B cell (primary cell): Measurements from ENCODE around the gene KLRD1. TPM values are rescaled to one million over a fixed set of nuclear protein-coding genes. Genes with fewer than 3 reads are reported as not detected.
A peak's percentile ranks its signal among the peaks of the same experiment; 100 is the strongest.

Experiments used
- ATAC-seq: fragments of 200-7000 bp; cut with Tn5 transposase; one replicate; pipeline ENCODE4 v1.10.0; 2021; ENCODE audit warnings: low read depth, mild to moderate bottlenecking, moderate number of reproducible peaks, moderate library complexity
- CTCF ChIA-PET: fragments of 350-600 bp; sonication (Branson Sonifier 250); formaldehyde crosslinking; loops from one replicate; lab custom pipeline; 2021; ENCODE audit warnings: antibody characterized with exemption, inconsistent platforms; lab: Charles Lee
- POLR2A ChIA-PET: fragments of 350-600 bp; sonication (Branson Sonifier 250); formaldehyde crosslinking; loops from one replicate; lab custom pipeline; 2021; ENCODE audit warnings: antibody characterized with exemption; lab: Charles Lee
- DNase-seq: peaks from one replicate; pipeline ENCODE4 v3.0.0; 2013
- H2AFZ ChIP-seq: 2 replicates; pipeline ENCODE4 v1.6.1; 2012; ENCODE audit warnings: mild to moderate bottlenecking, low read depth, low read length; ENCODE audit not compliant: insufficient read depth, poor library complexity, severe bottlenecking
- H3K27ac ChIP-seq, 2 donors: 1 replicate in 1 of 2; 2 replicates in 1 of 2; pipeline ENCODE4 v1.5.1; 2012 to 2013; ENCODE audit warnings: low read length in 2 of 2, mild to moderate bottlenecking in 2 of 2, moderate library complexity in 1 of 2
- H3K27me3 ChIP-seq, 4 experiments: fragments of 200-600 bp in 1 of 4; sonication (generic) in 1 of 4; replicated peaks in 1 of 4; 1 replicate in 2 of 4; 2 replicates in 2 of 4; pipeline versions ENCODE4 v1.6.1 to v1.7.0; 2013 to 2016; ENCODE audit warnings: low read length in 3 of 4, mild to moderate bottlenecking in 2 of 4, mixed read lengths in 1 of 4, moderate library complexity in 1 of 4; ENCODE audit not compliant: insufficient read depth in 4 of 4, control insufficient read depth in 3 of 4; ENCODE audit errors: control extremely low read depth in 1 of 4
- H3K36me3 ChIP-seq, 2 experiments: replicated peaks in 1 of 2; 1 replicate in 1 of 2; 2 replicates in 1 of 2; pipeline versions ENCODE4 v1.6.1 to v1.7.1; 2013; ENCODE audit warnings: low read length in 1 of 2; ENCODE audit not compliant: insufficient read depth in 2 of 2, control insufficient read depth in 1 of 2; ENCODE audit errors: control extremely low read depth in 1 of 2, extremely low read depth in 1 of 2
- H3K4me1 ChIP-seq, 2 donors: fragments of 200-600 bp in 1 of 2; sonication (generic) in 1 of 2; 1 replicate in 1 of 2; 2 replicates in 1 of 2; pipeline versions ENCODE4 v1.5.1 to v1.6.1; 2013 to 2017; ENCODE audit warnings: low read length in 2 of 2; ENCODE audit not compliant: control insufficient read depth in 2 of 2, insufficient read depth in 2 of 2
- H3K4me2 ChIP-seq: replicated peaks from 2 replicates; pipeline ENCODE3; 2012; ENCODE audit warnings: mild to moderate bottlenecking, low read depth, low read length; ENCODE audit not compliant: poor library complexity, severe bottlenecking
- H3K4me3 ChIP-seq, 5 experiments: fragments of 200-600 bp in 1 of 5; sonication (generic) in 1 of 5; 1 replicate in 3 of 5; 2 replicates in 2 of 5; pipeline versions ENCODE4 v1.5.1 to v1.7.0; 2011 to 2016; ENCODE audit warnings: low read length in 4 of 5, mild to moderate bottlenecking in 4 of 5, low read depth in 2 of 5, control low read depth in 1 of 5, moderate library complexity in 1 of 5; ENCODE audit not compliant: insufficient read depth in 1 of 5; ENCODE audit errors: control extremely low read depth in 1 of 5, extremely low read depth in 1 of 5
- H3K79me2 ChIP-seq: fragments of 200-600 bp; sonication (generic); one replicate; pipeline ENCODE4 v1.6.0; 2016; ENCODE audit warnings: low read length; ENCODE audit not compliant: control insufficient read depth, insufficient read depth
- H3K9ac ChIP-seq: fragments of 200-600 bp; sonication (generic); 2 replicates; pipeline ENCODE4 v1.6.1; 2017; ENCODE audit warnings: mild to moderate bottlenecking, low read length, moderate library complexity
- H3K9me3 ChIP-seq, 3 donors: one replicate each; pipeline versions ENCODE4 v1.6.1 to v1.7.1; 2013; ENCODE audit warnings: low read length in 2 of 3; ENCODE audit not compliant: control insufficient read depth in 2 of 3, insufficient read depth in 1 of 3; ENCODE audit errors: control extremely low read depth in 1 of 3
- H4K20me1 ChIP-seq: 2 replicates; pipeline ENCODE4 v1.6.0; 2012; ENCODE audit warnings: mild to moderate bottlenecking, low read length; ENCODE audit not compliant: insufficient read depth, control insufficient read depth, poor library complexity, severe bottlenecking
- H3K27ac Mint-ChIP-seq: one replicate; pipeline ENCODE4 v1.8.0; 2021; ENCODE audit warnings: mixed read lengths
- H3K27me3 Mint-ChIP-seq: one replicate; pipeline ENCODE4 v1.8.0; 2021; ENCODE audit warnings: mixed read lengths
- H3K4me1 Mint-ChIP-seq: one replicate; pipeline ENCODE4 v1.8.0; 2021; ENCODE audit warnings: mixed read lengths
- H3K4me3 Mint-ChIP-seq: one replicate; pipeline ENCODE4 v1.8.0; 2021; ENCODE audit warnings: mixed read lengths
- H3K9me3 Mint-ChIP-seq: one replicate; pipeline ENCODE4 v1.8.0; 2022; ENCODE audit warnings: mixed read lengths; ENCODE audit not compliant: insufficient read depth
- EZH2 ChIP-seq: IDR thresholded peaks from 2 replicates; pipeline ENCODE4 v1.6.1; 2012; ENCODE audit warnings: borderline replicate concordance, low read depth, mild to moderate bottlenecking, moderate library complexity, low read length; ENCODE audit not compliant: insufficient read depth, poor library complexity, severe bottlenecking
- WGBS: methylation state at CpG from one replicate; pipeline ENCODE4 v1.1.5; 2013; ENCODE audit warnings: missing lambda C conversion rate; ENCODE audit not compliant: insufficient coverage; 5-methylcytosine and 5-hydroxymethylcytosine counted together
- intact Hi-C: fragments of 100-400 bp; cut with micrococcal nuclease; formaldehyde crosslinking; loops from one replicate; pipeline ENCODE4 v1.10.0; 2022
- polyA plus RNA-seq: library from polyadenylated mRNA; depleted of rRNA; stranded (reverse); fragments of >200 nt; gene quantifications from 2 replicates; pipeline ENCODE4 v1.2.3, GENCODE V29; 2012
- total RNA-seq, 2 donors: library from RNA; stranded (reverse); fragments of 120-200 nt in 1 of 2; gene quantifications; 1 replicate in 1 of 2; 2 replicates in 1 of 2; pipeline versions ENCODE4 v1.2.3 to v1.2.4, GENCODE V29; 2013 to 2022
- TF ChIP-seq, protein P1 (sequence below): fragments of 200-600 bp; IDR thresholded peaks from one replicate; pipeline ENCODE4 v1.8.0; 2022; ENCODE audit warnings: antibody characterized with exemption, mild to moderate bottlenecking

The KLRD1 gene
- total and polyA plus RNA-seq, 2 donors (not counting 1 experiment from before 2014, with no cell fraction given) = 0.22 to 0.32 TPM

DNA sequence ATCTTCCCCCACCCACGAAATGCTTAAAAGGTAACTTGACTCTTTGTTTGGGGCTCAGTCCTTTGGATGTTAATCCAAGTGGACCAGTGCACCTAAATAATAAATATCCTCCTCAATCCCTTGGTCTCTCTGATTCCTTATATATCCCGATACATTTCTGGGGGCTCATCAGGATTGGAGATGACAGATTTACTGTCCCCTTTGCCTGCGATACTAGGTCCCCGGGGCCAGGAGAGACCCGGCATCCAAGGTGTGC is 55.9 kb downstream of the KLRD1 start:
- CTCF ChIA-PET = no interaction called here
- H3K27ac Mint-ChIP-seq = no peak overlapping the region
- H3K4me1 Mint-ChIP-seq = peaks cover 2% of the 10 kb centered on the region
- no peaks in the 10 kb centered on the region for H3K36me3 ChIP-seq
- H3K4me3 Mint-ChIP-seq = no peak overlapping the region
- peak overlapping the region; percentile 91 to 93 for H3K27ac ChIP-seq
- peak overlapping the region; percentile 91 for H3K4me2 ChIP-seq
- no peaks in the 10 kb centered on the region for H3K9me3 Mint-ChIP-seq
- H3K9me3 ChIP-seq = peaks cover 0 to 3% (median 0%) of the 10 kb centered on the region in 3 donors
- H3K79me2 ChIP-seq = peaks cover 3% of the 10 kb centered on the region
- intact Hi-C loops = no loop called here
- no peak for DNase-seq
- no peak for TF ChIP-seq EZH2
- TF ChIP-seq, protein P1, sequence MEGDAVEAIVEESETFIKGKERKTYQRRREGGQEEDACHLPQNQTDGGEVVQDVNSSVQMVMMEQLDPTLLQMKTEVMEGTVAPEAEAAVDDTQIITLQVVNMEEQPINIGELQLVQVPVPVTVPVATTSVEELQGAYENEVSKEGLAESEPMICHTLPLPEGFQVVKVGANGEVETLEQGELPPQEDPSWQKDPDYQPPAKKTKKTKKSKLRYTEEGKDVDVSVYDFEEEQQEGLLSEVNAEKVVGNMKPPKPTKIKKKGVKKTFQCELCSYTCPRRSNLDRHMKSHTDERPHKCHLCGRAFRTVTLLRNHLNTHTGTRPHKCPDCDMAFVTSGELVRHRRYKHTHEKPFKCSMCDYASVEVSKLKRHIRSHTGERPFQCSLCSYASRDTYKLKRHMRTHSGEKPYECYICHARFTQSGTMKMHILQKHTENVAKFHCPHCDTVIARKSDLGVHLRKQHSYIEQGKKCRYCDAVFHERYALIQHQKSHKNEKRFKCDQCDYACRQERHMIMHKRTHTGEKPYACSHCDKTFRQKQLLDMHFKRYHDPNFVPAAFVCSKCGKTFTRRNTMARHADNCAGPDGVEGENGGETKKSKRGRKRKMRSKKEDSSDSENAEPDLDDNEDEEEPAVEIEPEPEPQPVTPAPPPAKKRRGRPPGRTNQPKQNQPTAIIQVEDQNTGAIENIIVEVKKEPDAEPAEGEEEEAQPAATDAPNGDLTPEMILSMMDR = no peak
- 96% methylated on average over 5 of the region's 5 CpGs for WGBS
- H3K27me3 ChIP-seq = no peaks in the 10 kb centered on the region
- peak overlapping the region; percentile 99 for H2AFZ ChIP-seq
- no peak for ATAC-seq
- H3K9ac ChIP-seq = no peak overlapping the region
- POLR2A ChIA-PET = no interaction called here
- H3K4me3 ChIP-seq = no peak overlapping the region
- H3K4me1 ChIP-seq = peaks cover 32 to 46% of the 10 kb centered on the region in 2 donors
- no peaks in the 10 kb centered on the region for H4K20me1 ChIP-seq
- H3K27me3 Mint-ChIP-seq = peaks cover 3% of the 10 kb centered on the region

DNA sequence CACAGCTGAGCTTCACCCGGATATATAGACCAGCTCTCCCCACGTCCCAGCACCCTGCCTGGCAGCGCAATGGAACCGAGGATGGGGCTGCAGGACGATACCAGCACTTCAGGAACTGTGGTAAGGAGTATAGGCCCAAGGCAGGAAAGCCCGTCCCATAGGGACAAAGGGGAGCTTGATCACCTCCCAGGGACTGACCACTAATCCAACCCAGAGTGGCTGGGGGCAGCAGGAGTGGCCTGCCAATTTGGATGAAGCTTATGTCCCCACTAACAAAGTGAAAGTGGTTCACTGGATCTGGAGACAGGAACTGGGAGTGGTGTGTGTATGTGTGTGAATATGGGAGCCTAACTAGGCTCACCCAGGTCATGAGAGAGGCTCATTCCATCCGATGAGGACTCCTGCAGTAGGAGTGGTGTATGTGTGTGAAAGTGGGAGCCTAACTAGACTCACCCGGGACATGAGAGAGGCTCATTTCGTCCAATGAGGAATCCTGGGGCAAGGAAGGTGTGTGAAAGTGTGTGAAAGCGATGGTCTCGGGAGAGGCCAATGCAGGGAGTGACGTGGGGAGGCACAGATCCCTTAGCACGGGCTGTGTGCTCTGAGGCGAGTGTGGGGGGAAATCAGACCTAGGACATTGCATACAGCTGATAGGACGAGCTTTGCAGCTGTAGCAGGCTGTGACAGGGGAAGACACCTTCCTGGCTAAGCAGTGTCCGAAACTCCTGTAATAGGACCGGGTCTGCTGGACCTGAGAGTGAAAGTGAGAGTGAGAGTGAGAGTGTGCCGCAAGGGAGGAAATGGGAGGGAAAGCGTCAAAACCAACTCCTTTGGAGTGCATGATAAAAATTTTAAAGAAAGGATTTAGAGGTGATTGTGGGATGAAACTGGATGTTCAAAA is 56.5 kb downstream of the KLRD1 start:
- DNase-seq = peak; percentile 73
- Mint-ChIP-seq H3K4me3 (no peak overlapping the region), H3K27me3 (no peaks in the 10 kb centered on the region), H3K27ac (no peak overlapping the region), H3K4me1 (peaks cover 2% of the 10 kb centered on the region), H3K9me3 (no peaks in the 10 kb centered on the region)
- H3K27ac ChIP-seq = peak overlapping the region; percentile 91 to 93
- no peak for TF ChIP-seq EZH2
- TF ChIP-seq, protein P1 = no peak
- peak overlapping the region; percentile 72 to 98 (median 95) for H3K4me3 ChIP-seq
- CTCF ChIA-PET = interaction anchor here (1.0 to 1.9 kb wide), 2 partner anchors 198 to 211 kb away, joined by 3 to 11 read pairs; no protein-coding TSS in a partner anchor
- H3K4me1 ChIP-seq = peaks cover 32 to 46% of the 10 kb centered on the region in 2 donors
- no peaks in the 10 kb centered on the region for H4K20me1 ChIP-seq
- peak overlapping the region; percentile 99 for H2AFZ ChIP-seq
- H3K27me3 ChIP-seq = no peaks in the 10 kb centered on the region
- POLR2A ChIA-PET = interaction anchor here (0.6 kb wide), 1 partner anchor 49 kb away, joined by 3 read pairs; no protein-coding TSS in a partner anchor
- peak overlapping the region; percentile 89 for H3K9ac ChIP-seq
- intact Hi-C loops = loop anchor here (2.0 kb wide), 2 partner anchors 151 to 807 kb away; partner anchors contain the start of genes GABARAPL1 and SMIM10L1
- peaks cover 3% of the 10 kb centered on the region for H3K79me2 ChIP-seq
- peaks cover 0 to 4% (median 0%) of the 10 kb centered on the region in 3 donors for H3K9me3 ChIP-seq
- no peaks in the 10 kb centered on the region for H3K36me3 ChIP-seq
- H3K4me2 ChIP-seq = peak overlapping the region; percentile 91
- WGBS = 32% methylated on average over 19 of the region's 19 CpGs
- peak; percentile 68 for ATAC-seq
